Measurements from ENCODE around the gene CXorf49.
"Not testable (repeated sequence)": the region's sequence is repeated elsewhere in the genome, so short reads cannot be mapped to it uniquely, and the experiment has no call there.

- not testable (repeated sequence) for TF ChIP-seq FOS (IDR thresholded peaks at IDR 0.05; ENCODE audit: borderline replicate concordance, insufficient read depth, low read length); CTCF (IDR thresholded peaks at IDR 0.05; ENCODE audit: extremely low read depth in 1 of 2, insufficient read depth in 1 of 2, low read depth in 1 of 2, low read length in 2 of 2)
Measured at GRCh38 chrX:71763049-71763448, 45.0 kb upstream of the CXorf49 start, which contains the start of gene CXorf49B.
